GM19351 (cell line): ENCODE results near the gene GMEB2.
"Not testable (repeated sequence)": the region's sequence is repeated elsewhere in the genome, so short reads cannot be mapped to it uniquely, and the experiment has no call there.

Experiments used
- ATAC-seq: cut with Tn5 transposase; IDR thresholded peaks from one replicate; pipeline ENCODE4 v1.9.1; 2021; ENCODE audit warnings: mild to moderate bottlenecking, moderate library complexity; ENCODE audit not compliant: unreplicated experiment

Gene GMEB2

DNA sequence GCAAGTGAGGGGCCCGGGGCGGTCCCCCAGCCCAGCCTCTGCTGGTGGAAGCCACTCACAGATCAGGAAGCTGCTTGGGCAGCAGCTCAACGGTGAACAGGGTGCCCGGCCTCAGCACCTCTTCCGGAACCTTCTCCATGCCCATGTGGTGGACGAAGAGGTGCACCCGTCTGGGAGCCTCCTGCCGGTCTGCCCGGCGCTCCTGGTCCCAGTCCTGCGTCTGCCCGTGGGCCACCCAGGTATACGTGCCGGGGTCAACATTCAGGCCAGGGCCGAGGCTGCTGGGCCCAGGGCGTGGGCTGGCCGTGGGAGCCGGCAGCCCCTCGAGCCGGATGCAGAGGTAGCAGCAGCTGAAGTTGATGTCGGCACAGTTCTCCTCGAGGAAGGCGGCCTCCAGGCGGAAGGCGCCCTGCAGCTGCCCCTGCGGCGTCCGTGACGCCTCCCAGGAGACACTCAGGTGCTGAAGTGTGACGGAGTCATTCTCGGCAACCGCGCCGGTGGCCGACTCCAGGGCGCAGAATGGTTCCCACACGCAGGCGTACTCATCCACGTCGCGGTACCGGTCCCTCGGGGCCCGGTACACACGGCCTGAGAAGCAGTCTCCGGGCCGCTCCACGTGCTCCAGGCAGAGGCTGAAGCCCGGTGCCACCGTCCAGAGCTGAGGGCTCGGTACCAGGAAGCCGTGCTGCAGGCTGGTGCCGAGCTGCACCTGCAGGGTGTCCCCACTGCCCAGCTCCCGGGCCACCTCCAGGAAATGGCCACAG lies 64.3 kb downstream of the GMEB2 start:
- ATAC-seq: no peak

DNA sequence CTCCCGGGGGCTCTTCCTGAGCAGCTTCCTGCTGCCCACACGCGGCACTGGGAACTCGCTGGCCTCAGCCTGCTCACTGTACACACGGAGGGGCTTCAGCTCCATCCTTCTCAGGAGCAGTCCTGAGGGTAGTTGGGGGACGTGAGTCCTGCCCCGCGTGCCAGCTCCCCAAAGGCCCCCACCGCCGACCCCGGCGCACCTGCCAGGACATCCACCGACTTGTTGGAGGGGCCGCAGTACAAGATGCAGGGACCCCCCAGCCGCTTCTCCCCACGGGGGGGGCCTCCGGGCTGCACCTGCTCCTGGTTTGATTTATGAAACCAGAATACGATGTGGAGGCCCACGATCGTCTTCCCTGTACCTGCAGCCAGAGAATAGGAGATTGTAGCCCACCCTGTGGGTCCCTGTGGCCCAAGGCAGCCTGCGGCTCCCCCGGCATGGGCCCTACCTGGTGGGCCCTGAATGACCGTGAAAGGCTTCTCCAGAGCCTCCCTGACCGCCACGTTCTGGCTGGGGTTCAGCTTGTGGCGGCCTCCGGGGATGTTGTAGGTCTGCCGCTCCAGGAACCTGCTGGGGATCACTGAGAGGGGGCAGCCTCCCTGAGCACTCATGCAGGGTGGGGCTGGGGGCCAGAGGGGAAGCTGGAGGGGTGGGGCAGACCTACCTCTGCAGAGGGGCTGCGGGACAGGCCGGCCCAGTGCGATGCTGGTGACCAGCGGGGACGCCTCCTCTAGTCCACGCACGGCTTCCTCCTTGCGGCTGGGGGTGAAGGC lies 65.1 kb downstream of the GMEB2 start:
- ATAC-seq: no peak

DNA sequence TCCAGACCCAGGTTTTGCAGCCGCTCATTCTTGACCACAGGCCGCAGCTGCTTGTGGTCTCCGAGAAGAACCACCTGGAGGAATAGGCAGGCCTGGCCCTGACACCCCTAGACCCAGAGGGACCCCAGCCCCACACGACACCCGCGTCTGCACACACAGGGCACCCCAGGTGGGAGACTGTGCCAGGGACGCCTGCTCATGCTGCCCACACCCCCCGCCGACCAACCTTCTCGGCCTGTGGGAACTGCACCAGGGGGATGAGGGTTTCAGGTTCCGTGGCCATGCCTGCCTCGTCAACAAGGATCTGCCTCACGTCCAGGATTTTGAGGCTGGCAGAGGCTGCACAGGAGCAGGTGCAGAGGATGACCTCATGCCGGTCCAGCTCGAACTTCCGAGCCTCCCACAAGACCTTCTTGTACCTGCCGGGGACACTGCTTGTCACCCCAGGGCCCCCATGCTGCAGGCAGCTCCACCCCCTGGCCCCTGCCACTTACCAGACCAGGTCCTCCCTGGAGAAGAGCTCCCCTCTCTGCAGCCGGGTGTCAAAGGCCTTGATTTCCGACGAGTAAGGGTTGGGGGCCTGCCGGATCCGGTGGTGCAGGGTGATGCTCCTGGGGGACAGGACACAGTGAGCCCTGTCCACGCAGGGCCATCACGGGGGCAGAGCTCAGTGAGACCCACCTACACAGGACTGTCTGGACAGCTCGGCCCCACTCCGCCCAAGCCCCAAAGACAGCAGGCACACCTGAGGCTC lies 65.9 kb downstream of the GMEB2 start:
- ATAC-seq: no peak

DNA sequence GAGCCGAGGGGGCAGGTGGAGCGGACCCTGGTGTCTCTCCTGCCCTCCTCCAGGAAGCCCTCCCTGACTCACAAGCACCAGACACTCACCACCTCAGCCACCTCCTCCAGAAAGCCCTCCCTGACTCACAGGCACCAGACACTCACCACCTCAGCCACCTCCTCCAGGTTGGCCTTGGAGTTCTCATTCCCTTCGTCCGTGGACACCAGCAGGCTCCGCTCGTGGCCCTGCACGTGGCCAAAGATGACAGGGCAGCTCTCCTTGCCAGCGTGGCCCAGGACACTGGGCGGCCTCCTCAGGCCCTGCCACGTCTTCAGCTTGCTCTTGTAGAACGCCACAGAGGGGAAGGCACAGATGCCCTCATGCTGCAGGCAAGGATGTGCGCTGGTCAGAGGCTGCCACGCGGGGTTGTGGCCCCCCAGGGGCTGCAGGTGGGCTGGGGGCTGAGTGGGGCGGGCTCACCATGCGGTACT lies 66.5 kb downstream of the GMEB2 start:
- ATAC-seq: no peak

DNA sequence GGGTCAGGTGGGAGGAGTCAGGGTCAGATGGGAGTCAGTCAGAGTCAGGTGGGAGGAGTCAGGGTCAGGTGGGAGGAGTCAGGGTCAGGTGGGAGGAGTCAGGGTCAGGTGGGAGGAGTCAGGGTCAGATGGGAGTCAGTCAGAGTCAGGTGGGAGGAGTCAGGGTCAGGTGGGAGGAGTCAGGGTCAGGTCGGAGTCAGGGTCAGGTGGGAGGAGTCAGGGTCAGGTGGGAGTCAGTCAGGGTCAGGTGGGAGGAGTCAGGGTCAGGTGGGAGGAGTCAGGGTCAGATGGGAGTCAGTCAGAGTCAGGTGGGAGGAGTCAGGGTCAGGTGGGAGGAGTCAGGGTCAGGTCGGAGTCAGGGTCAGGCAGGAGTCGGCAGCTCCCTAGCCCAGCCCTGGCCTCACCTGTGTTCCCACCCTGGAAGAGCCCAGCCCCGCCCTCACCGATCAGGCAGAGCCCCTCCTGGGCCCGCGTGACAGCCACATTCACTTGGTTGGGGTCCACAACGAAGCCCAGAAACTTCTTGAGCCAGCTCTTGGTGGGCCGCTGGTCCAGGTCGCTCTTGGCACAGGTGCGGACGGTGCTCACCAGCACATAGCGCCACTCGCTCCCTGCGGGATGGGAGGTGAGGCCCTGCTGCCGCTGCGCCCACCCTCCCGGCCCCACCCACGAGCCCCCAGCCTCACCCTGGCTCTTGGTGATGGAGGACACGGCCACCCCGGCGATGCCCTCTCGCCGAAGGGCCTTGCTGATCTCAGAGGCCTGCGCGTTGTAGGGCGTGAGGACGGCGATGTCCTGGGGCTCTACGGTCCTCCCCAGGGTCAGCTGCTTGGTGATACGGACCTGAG lies 67.2 kb downstream of the GMEB2 start:
- ATAC-seq: not testable (repeated sequence)

DNA sequence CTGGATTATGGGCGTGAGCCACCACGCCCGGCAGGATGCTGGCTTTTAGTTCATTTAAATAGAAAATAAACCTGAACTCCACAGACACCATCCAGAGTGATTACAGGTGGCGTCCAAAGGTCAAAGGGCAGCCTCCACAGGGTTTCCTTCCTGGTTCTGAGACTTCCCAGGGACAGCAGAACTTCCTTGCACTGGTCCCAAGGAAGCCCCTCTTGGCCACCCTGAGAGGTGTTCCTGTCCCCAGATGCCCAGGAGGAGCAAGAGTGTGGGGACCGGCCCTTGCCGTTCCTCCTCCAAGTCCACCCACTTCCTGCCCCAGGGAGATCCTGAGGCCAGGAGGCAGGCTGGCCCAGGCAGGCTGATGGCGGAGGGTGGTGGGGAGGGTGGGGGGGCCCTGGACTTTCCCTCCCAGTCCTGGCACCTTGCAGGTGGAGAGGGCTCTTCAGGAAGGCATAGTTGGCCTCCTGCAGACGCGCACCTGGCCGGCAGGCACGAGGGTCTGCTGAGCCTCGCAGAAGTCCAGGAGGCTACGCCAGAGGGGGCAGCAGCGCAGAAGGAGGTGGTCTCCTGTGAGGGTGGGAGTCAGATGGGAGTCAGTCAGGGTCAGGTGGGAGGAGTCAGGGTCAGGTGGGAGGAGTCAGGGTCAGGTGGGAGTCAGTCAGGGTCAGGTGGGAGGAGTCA lies 68.0 kb downstream of the GMEB2 start:
- no peak for ATAC-seq

DNA sequence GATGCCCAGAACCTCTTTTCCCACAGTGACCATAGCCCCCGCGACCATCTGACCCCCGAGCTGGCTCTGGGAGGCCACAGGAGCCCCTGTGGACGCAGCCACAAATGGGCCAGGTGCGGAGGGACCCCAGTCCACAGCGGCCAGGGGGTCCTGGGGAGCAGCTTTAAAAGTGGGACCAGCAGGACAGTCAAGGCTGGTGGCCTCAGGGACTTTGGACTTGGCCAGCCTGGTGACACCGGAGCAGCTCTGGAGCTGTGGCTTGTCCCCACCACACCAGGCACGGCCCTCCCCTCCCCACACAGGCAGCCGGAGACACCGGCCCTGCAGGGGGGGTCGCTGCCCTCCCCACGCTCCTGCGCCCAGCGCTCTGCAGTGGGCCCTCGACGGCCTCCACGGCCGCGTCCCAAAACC lies 69.4 kb downstream of the GMEB2 start:
- no peak for ATAC-seq

DNA sequence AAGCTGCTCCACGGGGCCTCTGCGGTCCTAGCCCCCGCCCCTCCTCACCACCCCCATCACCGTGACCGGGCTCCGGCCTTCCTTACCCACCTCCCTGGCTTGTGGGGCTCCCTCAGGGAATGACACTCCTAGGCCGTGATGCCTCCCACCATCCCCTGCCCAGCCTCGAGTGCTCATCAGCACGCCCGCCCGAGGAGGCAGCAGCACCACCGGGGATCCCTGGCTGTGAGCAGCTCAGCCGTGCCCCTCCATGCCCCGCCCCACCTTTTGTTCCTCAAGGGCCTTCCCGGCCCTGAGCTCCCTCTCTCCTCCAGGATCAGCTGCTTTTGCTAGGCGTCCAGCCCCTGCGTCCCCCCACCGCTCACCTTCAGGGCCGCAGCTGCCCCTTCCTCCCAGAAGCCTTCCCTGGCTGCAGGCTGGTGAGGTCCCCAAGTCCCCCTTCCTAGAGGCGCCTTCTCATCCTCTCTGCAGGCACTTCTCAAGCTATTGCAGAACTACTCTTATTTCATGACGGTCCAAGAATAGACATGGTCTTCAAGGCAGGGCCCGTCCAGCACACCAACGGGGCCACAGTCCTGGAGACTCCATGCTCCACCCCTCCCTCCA lies 69.9 kb downstream of the GMEB2 start:
- no peak for ATAC-seq

DNA sequence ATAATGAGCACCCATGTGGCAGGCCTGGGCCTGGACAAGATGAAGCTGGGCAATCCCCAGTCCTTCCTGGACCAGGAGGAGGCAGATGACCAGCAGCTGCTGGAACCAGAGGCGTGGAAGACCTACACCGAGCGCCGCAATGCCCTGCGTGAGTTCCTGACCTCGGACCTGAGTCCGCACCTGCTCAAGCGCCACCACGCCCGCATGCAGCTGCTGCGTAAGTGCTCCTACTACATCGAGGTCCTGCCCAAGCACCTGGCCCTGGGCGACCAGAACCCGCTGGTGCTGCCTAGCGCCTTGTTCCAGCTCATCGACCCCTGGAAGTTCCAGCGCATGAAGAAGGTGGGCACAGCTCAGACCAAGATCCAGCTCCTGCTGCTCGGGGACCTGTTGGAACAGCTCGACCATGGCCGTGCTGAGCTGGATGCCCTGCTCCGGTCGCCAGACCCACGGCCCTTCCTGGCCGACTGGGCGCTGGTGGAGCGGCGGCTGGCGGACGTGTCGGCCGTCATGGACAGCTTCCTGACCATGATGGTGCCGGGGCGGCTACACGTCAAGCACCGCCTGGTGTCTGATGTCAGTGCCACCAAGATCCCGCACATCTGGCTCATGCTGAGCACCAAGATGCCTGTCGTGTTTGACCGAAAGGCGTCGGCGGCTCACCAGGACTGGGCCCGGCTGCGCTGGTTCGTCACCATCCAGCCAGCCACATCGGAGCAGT lies 71.1 kb downstream of the GMEB2 start:
- ATAC-seq: no peak

DNA sequence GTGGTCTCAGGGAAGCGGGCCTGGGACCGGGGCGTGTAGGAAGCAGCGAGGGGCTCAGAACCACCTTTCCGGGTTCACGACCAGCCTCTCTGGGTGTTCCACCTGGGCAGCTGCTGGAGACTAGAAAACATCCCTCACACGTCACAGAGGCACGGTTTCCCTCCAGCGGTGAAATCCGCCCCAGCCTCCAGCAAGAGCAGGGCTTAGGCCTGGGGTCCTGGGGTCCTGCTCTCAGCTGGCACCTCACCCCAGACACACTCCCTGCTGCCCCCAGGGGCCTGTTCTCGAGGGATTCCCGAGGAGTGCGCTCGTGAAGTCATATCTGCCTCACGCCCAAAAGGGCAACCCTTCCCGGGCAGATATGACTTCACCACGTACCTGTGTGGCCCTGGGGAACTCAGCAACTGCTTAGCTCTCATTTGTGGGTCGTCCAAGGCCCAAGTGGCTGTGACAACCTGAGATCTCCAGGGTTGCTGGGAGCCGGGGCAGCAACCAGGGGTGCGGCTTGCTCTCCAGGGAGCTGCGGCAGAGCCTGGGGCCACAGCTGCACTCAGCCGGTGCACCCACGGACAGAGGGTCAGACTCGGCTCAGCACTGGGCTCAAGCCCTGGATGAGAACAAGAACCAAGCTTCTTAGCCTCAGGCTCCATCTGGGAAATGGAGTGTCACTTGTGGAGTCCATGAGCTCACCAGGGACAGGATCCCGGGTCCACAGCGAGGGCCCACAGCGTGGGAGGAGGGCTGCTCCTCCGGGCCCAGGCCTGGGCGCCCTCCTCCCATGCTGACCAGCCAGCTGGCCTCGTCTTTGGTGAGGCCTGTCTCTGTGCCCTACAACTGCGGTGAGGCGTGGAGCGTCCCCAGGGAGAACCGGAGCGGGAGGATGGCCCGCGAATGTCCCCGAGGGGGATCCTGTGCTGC lies 72.3 kb downstream of the GMEB2 start:
- no peak for ATAC-seq

DNA sequence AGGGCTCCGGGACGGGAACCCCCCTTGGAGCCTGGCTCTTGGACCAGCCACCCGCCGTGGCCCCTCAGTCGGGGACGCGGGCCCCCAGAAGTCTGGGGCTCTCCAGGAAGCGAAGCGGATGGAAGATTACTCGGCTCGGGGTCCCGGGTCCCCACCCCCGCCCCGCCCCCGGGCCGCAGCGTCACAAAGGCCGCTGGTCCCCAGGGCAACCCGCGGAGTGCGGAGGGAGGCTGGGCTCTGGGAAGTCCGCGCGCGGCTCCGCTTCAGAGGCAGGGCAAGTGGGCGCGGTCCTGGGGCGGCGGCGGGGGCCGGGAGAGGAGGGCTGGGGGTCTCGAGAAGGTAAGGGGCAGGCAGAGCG lies 73.0 kb downstream of the GMEB2 start, which contains the start of gene FNDC11:
Gene FNDC11 (plus strand): TSS at position 227 of the 358 bp plus-strand sequence. CDS start 1,505 bp downstream, outside the sequence.
- peak; percentile 37 for ATAC-seq

DNA sequence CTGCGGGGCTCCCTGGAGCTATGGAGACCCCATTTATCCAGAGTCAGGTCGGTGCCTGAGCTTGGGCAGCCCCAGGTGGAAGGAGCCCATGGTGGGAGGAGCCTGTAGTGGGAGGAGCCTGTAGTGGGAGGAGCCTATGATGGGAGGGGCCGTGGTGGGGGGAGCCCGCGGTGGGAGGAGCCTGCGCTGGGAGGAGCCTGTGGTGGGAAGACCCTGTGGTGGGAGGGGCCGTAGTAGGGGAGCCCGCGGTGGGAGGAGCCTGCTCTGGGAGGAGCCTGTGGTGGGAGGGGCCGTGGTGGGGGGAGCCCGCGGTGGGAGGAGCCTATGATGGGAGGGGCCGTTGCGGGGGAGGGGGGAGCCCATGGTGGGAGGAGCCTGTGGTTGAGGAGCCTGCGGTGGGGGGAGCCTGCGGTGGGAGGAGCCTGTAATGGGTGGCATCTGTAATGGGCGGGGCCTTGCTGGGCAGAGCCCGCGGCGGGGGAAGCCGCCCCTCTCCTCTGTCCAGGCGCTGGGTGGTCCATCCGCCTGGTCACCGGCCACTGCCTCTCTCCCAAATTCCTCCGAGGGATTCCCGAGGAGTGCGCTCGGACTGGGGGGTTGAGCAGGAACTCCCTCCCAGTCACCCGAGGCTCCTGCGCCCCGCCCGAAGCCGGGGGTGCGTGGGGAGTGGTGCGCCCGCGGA lies 73.5 kb downstream of the GMEB2 start:
- ATAC-seq: peak; percentile 40

DNA sequence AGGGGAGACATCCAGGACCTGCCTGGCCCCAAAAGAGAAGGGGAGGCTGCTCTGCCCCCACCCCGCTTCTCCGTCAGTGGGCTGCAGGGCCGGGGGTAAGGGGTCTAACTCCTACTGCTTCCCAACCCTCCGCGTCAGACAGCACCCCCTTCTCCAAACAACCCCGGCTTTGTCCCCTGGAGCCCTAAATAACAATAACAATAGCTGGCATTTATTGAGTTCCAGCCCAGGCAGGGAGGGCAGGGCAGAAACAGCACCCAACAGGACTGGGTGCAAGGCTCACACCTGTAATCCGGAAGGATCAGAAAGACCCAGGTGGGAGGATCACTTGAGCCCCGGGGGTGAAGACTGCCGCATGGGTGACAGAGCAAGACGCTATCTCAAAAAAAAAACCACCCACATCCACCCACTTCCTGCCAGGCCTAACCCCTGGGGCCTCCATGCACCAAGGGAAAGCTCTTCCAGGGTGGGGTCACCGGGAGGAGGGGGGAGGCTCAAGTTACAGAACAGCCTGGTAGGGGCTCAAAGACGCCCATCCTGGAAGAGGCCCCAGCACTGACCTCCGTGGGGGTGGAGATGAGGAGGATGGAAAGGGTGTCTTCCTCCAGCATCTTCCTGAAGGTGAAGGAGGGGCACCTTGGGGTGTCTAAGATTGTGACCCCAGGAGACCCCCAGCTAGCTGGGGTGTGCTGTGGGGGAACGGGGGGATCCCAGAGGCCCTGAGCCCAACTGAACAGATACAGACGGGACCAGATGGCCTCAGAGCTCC lies 74.2 kb downstream of the GMEB2 start:
- ATAC-seq: peak; percentile 38

DNA sequence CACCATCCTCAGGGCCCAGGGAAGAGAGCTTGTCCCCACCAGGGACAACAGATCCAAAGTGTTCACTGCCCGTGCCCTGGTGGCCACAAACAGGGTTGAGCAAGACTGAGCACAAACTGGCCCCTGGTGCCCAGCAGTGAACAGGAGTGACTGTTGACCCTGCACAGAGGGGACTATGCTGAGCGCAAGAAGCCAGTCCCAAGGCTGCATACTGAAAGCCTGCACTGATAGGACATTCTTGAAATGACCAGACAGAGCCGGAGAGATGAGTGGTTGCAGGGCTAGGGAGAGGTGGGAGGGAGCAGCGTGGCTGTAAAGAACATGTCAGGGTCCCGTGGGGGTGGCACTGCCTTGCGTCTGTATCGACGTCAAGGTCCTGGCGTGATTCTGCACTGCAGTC lies 75.8 kb downstream of the GMEB2 start:
- ATAC-seq: no peak

DNA sequence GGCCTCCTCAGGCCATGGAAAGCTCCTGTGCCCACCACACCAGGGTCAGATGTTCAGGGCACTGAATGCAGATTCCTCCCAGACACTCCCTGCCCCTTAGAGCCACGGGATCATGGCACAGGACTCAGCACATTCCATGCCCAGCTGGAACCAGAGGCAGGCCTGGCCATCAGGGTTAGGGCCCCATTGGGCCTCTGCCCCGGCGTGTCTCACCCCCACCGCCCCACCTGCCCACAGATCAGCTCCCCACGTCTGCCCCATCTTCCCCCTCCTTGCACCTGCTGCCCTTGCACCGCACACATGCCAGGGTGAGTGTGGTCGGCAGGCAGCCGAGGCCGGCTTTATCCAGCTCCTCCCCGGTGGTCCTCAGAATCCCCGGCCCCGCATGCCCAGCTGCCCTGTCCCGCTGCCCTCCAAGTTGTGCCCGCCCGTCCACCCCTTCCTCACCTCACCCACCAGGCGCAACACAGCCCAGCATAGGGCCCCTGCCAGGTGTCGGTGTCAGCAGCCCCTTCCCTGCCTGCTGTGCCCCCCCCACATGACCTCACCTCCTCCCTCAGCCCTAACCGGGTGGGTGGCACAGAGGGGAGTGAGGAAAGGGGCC lies 77.1 kb downstream of the GMEB2 start:
- no peak for ATAC-seq

DNA sequence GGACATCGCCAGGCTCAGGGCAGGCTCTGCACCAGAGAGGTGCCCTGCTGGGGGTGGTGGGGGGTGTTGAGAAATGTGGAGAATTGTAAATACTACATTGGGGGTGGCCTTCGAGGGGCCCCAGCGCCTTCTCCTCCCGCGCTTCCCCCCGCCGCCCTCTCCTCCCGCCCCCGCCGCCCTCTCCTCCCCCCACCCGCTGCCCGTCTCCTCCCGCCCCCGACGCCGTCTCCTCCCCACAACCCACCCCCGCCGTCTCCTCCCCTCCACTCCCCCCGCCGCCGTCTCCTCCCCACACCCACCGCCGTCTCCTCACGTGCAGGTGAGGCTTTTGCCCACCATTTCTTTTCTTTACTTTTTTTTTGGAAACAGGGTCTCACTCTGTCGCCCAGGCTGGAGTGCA lies 77.9 kb downstream of the GMEB2 start:
- ATAC-seq: no peak
